ENCODE measurements around the gene CES1. TPM values are rescaled to one million over a fixed set of nuclear protein-coding genes. Genes with fewer than 3 reads are reported as not detected.
"Not testable (repeated sequence)": the region's sequence is repeated elsewhere in the genome, so short reads cannot be mapped to it uniquely, and the experiment has no call there.

Gene CES1
- total and polyA plus RNA-seq, 2 experiments from 2014 or later: not detected

DNA sequence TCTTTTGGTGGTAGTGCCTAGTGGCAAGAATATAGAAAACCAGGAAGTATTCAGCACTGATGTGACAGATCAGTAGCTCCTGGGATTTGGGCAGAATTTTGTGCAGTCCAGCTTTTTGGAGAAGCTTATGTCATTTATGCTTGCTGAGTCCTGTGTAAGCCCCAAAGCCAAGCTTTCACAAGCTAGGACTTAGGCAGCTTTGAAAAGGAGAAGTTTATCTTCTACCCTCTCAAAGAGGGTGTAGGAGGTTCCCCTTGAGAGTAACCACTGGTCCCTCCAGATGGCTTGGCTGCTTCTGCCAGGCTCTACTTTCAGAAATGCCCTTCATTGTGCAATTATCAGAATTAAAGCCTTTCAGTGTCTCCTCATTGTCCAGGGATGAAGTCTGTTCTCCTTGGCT lies 78.8 kb downstream of the CES1 start:
- H3K9me3 ChIP-seq (ENCODE audit: low read depth): no peaks in the 10 kb centered on the region
- H3K4me3 ChIP-seq: no peak overlapping the region
- H3K27me3 ChIP-seq: no peaks in the 10 kb centered on the region
- H3K4me1 ChIP-seq (ENCODE audit: low read depth): no peaks in the 10 kb centered on the region
- no peak for DNase-seq (ENCODE audit: low read depth in 1 of 2, low spot score in 1 of 2)
- no peak overlapping the region for H3K27ac ChIP-seq
- no peaks in the 10 kb centered on the region for H3K36me3 ChIP-seq
- TF ChIP-seq, protein P1, sequence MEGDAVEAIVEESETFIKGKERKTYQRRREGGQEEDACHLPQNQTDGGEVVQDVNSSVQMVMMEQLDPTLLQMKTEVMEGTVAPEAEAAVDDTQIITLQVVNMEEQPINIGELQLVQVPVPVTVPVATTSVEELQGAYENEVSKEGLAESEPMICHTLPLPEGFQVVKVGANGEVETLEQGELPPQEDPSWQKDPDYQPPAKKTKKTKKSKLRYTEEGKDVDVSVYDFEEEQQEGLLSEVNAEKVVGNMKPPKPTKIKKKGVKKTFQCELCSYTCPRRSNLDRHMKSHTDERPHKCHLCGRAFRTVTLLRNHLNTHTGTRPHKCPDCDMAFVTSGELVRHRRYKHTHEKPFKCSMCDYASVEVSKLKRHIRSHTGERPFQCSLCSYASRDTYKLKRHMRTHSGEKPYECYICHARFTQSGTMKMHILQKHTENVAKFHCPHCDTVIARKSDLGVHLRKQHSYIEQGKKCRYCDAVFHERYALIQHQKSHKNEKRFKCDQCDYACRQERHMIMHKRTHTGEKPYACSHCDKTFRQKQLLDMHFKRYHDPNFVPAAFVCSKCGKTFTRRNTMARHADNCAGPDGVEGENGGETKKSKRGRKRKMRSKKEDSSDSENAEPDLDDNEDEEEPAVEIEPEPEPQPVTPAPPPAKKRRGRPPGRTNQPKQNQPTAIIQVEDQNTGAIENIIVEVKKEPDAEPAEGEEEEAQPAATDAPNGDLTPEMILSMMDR (IDR thresholded peaks at IDR 0.05; ENCODE audit: low read depth, low read length): no peak

DNA sequence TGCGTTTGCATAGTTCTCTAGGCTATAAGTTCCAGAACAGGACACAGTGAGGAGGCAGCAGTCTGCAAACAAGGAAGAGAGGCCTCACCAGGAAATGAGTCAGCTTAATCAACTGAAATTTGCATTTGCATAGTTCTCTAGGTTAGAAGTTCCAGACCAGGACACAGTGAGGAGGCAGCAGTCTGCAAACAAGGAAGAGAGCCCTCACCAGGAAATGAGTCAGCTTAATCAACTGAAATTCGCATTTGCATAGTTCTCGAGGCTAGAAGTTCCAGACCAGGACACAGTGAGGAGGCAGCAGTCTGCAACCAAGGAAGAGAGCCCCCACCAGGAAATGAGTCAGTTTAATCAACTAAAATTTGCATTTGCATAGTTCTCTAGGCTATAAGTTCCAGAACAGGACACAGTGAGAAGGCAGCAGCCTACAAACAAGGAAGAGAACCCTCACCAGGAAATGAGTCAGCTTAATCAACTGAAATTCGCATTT lies 79.7 kb downstream of the CES1 start:
- H3K27ac ChIP-seq; DNase-seq (ENCODE audit: low read depth in 1 of 2, low spot score in 1 of 2): not testable (repeated sequence)

More for the DNA sequence above, 79.7 kb downstream of the CES1 start:
- H3K9me3 ChIP-seq (ENCODE audit: low read depth); H3K27me3 ChIP-seq; H3K36me3 ChIP-seq; H3K4me3 ChIP-seq; H3K4me1 ChIP-seq (ENCODE audit: low read depth): not testable (repeated sequence)

Other genes with a start within 250 kb of the CES1 start
- gene SLC6A2, start 177.1 kb downstream of the CES1 start, total RNA-seq: 1.3 and 3.4 TPM in 2 replicates
- 1.9 and 3.4 TPM in 2 replicates for gene SLC6A2, start 177.1 kb downstream of the CES1 start, polyA plus RNA-seq
- gene CES5A, start 42.3 kb upstream of the CES1 start, total RNA-seq: not detected in 2 replicates
- gene CES5A, start 42.3 kb upstream of the CES1 start, polyA plus RNA-seq: not detected in 2 replicates